PFSK-1 (cell line): ENCODE data around the gene TANGO2.

Experiments used
- FOXP2 ChIP-seq: optimal IDR thresholded peaks from 2 replicates; pipeline ENCODE3; 2011; ENCODE audit warnings: borderline replicate concordance, control low read depth, inconsistent platforms; ENCODE audit not compliant: insufficient read depth; ENCODE audit errors: extremely low read length, extremely low read depth
- POLR2AphosphoS5 ChIP-seq: IDR thresholded peaks from 2 replicates; pipeline ENCODE4 v1.6.1; 2012; ENCODE audit warnings: low read depth, mild to moderate bottlenecking, control low read depth, low read length, moderate library complexity
- REST ChIP-seq, 2 experiments: IDR thresholded peaks; 2 replicates each; pipeline versions ENCODE4 v1.6.1 to v1.8.0; 2011 to 2012; ENCODE audit warnings: low read depth in 2 of 2, low read length in 2 of 2, control low read depth in 1 of 2, inconsistent platforms in 1 of 2, mild to moderate bottlenecking in 1 of 2, moderate library complexity in 1 of 2; ENCODE audit not compliant: insufficient read depth in 1 of 2
- SIN3A ChIP-seq: IDR thresholded peaks from 2 replicates; pipeline ENCODE4 v1.6.1; 2012; ENCODE audit warnings: mild to moderate bottlenecking, low read length, moderate library complexity, borderline replicate concordance; ENCODE audit not compliant: insufficient read depth
- TAF1 ChIP-seq: IDR thresholded peaks from 2 replicates; pipeline ENCODE4 v1.6.1; 2012; ENCODE audit warnings: low read length, control low read depth, borderline replicate concordance; ENCODE audit not compliant: insufficient read depth

Gene TANGO2

GRCh38 chr22:20010307-20011122 is 10.4 kb upstream of the TANGO2 start:
- no peak for TF ChIP-seq FOXP2

DNA sequence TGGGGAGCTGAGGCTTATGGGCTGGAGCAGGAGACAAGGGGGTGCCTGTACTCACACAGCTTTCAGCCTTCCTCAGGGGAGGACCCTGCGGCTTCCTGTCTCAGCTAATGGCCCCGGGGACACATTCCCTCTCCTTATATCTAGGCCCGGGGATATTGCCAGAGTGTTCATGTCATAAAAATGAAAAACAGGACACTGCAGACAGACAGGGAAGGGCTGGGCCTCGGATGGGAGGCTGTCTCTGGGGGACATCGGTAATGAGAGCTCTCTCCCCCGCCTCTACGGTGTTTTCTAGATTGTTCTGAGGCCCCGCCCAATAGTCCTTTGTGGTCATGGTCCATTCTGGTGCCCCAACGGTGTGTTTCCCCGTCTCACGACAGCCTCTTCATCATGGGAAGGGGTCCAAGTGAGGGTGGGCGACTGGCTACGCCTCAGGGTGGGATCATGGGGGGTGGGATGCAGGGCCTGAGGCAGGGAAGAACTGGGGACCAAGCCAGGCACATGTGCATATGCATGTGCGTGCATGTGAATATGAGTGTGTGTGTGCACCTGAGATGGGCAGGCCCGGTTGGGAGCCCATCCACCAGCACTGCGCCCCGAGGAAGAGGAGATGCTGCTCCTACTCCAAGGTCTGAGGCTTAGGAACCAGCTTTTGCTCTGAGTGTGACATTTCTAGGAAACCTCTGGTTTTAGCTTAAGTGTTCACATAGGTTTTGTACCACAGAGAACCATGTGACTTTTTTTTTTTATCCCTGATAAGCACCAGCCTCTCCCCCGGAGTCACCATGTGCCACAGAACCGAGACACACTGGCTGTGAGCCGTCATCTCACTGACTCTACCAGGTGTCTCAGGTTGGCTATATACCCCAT is 9.6 kb upstream of the TANGO2 start:
- TF ChIP-seq TAF1 = no peak
- TF ChIP-seq SIN3A = no peak
- no peak for TF ChIP-seq POLR2AphosphoS5
- TF ChIP-seq REST (IDR thresholded peaks at IDR 0.05; ENCODE audit: insufficient read depth in 1 of 2, low read depth in 2 of 2, low read length in 2 of 2) = no peak
- no peak for TF ChIP-seq FOXP2

- TF ChIP-seq FOXP2 = no peak
- TF ChIP-seq POLR2AphosphoS5 = no peak
- no peak for TF ChIP-seq TAF1
- no peak for TF ChIP-seq REST (IDR thresholded peaks at IDR 0.05; ENCODE audit: insufficient read depth in 1 of 2, low read depth in 2 of 2, low read length in 2 of 2)
- no peak for TF ChIP-seq SIN3A
Measured at GRCh38 chr22:20011993-20012740, 8.7 kb upstream of the TANGO2 start.

GRCh38 chr22:20012741-20013331 is 8.1 kb upstream of the TANGO2 start:
- TF ChIP-seq POLR2AphosphoS5 (no peak), TAF1 (no peak), SIN3A (no peak), FOXP2 (no peak), REST (IDR thresholded peaks at IDR 0.05; ENCODE audit: insufficient read depth in 1 of 2, low read depth in 2 of 2, low read length in 2 of 2) (no peak)

- peak; percentile 70 for TF ChIP-seq FOXP2
- no peak for TF ChIP-seq SIN3A
Measured at GRCh38 chr22:20013382-20013871, 7.5 kb upstream of the TANGO2 start.
